ENCODE data around the gene MUC16.

- TF ChIP-seq CTCF (IDR thresholded peaks at IDR 0.05; ENCODE audit: low read length) (no peak), EZH2 (IDR thresholded peaks at IDR 0.05; ENCODE audit: borderline replicate concordance, low read length) (no peak)
Observed at GRCh38 chr19:9057505-9058258, 47.5 kb upstream of the MUC16 start.

Data from OCI-LY1 (cell line).